Peyer's patch (tissue), 4 donors: ENCODE measurements around the gene SRD5A2.

ENCODE experiments used
- CTCF ChIP-seq, 6 experiments: fragments of 450-650 bp in 4 of 6; fragments of 200-600 bp in 2 of 6; sonication (generic) in 1 of 6; IDR thresholded peaks; one replicate each; pipeline ENCODE4 v1.5.1; 2017 to 2019; ENCODE audit warnings: antibody characterized with exemption in 6 of 6, mild to moderate bottlenecking in 3 of 6, moderate library complexity in 1 of 6
- POLR2A ChIP-seq, 2 donors: fragments of 450-650 bp; IDR thresholded peaks; one replicate each; pipeline ENCODE4 v1.5.1; 2017; ENCODE audit warnings: antibody characterized with exemption in 2 of 2, mild to moderate bottlenecking in 2 of 2, moderate library complexity in 2 of 2

GRCh38 chr2:31606509-31606908 is 25.8 kb upstream of the SRD5A2 start:
- TF ChIP-seq CTCF (IDR thresholded peaks at IDR 0.05), result no peak
- TF ChIP-seq POLR2A (IDR thresholded peaks at IDR 0.05), result no peak
